Mesodermal cell (in vitro differentiated cells): ENCODE measurements around the gene CLIC1.
A peak's percentile ranks its signal among the peaks of the same experiment; 100 is the strongest.

Experiments
- H3K27ac ChIP-seq: 2 replicates; pipeline ENCODE4 v1.7.0; 2013; ENCODE audit warnings: mild to moderate bottlenecking, low read depth, low read length, moderate library complexity; ENCODE audit not compliant: severe bottlenecking
- H3K36me3 ChIP-seq: 2 replicates; pipeline ENCODE4 v1.7.1; 2013; ENCODE audit warnings: mild to moderate bottlenecking, low read length, moderate library complexity; ENCODE audit not compliant: control insufficient read depth, insufficient read depth
- H3K4me1 ChIP-seq: one replicate; pipeline ENCODE4 v1.7.1; 2013; ENCODE audit warnings: mild to moderate bottlenecking, low read length; ENCODE audit not compliant: insufficient read depth, control insufficient read depth, poor library complexity, severe bottlenecking
- H3K4me3 ChIP-seq: 2 replicates; pipeline ENCODE4 v1.7.0; 2013; ENCODE audit warnings: low read length, control low read depth, mild to moderate bottlenecking; ENCODE audit not compliant: insufficient read depth, poor library complexity, severe bottlenecking; ENCODE audit errors: extremely low read depth
- H3K9me3 ChIP-seq: 2 replicates; pipeline ENCODE4 v1.7.1; 2013; ENCODE audit warnings: mild to moderate bottlenecking, low read length, moderate library complexity; ENCODE audit not compliant: control insufficient read depth
- WGBS, 2 experiments: methylation state at CpG; one replicate each; pipeline ENCODE4 v1.1.5; 2013; ENCODE audit warnings: missing lambda C conversion rate in 2 of 2; ENCODE audit not compliant: insufficient coverage in 2 of 2; 5-methylcytosine and 5-hydroxymethylcytosine counted together

CLIC1 gene

GRCh38 chr6:31765910-31766794 lies 29.8 kb upstream of the CLIC1 start:
- Histone ChIP-seq H3K27ac (no peak overlapping the region), H3K36me3 (peaks cover 16% of the 10 kb centered on the region), H3K4me1 (peaks cover 18% of the 10 kb centered on the region), H3K4me3 (no peak overlapping the region), H3K9me3 (no peaks in the 10 kb centered on the region)
- 76 to 82% methylated on average over 36 of the region's 42 CpGs for WGBS, 2 experiments

DNA sequence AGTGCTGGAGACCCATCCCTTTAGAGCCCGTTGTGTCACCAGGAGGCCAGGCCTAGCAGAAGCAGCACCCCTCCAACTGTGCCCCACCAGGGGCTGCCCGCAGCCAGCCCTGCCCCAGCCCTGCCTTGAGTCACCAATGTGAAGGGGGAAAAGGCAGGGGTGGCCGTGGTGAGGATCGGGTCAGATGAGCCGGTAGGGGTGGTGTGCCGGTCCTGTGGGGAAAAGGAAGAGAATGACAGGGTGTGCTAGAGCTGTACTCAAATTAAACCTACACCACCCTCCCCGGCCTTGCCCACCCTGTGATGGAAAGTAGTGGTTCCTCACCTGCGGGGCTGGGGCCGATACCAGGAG lies 29.2 kb upstream of the CLIC1 start:
- 97% methylated on average over 7 of the region's 9 CpGs; no CpG with 5 or more reads in 1 of the 2 experiments for WGBS, 2 experiments
- Histone ChIP-seq H3K4me3 (no peak overlapping the region), H3K36me3 (peaks cover 22% of the 10 kb centered on the region), H3K4me1 (peaks cover 18% of the 10 kb centered on the region), H3K9me3 (no peaks in the 10 kb centered on the region), H3K27ac (no peak overlapping the region)

DNA sequence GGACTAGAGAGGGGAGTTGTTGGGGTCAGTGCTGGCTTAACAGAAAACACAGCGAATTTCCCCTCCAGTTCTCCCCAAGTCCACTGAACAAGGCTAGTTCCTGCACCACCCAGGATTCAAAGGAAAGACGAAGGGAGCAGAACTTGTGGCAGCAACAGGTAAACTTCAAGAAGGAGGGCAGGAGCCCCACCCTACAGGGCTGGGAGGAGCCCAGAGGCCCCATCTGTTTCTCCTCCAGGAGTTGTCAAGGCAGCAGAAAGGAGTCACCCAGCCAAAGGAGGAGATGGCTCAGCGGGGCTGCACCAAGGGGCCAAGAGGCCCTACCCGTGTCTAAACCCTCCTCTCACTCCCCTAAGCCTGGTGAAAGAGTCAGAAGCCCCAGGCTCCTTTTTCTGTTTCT lies 27.9 kb upstream of the CLIC1 start:
- Histone ChIP-seq H3K27ac (peak overlapping the region; percentile 29), H3K36me3 (peaks cover 30% of the 10 kb centered on the region), H3K4me1 (peaks cover 18% of the 10 kb centered on the region), H3K4me3 (no peak overlapping the region), H3K9me3 (no peaks in the 10 kb centered on the region)
- 95 to 100% methylated on average over 1 to 2 of the region's 4 CpGs for WGBS, 2 experiments

DNA sequence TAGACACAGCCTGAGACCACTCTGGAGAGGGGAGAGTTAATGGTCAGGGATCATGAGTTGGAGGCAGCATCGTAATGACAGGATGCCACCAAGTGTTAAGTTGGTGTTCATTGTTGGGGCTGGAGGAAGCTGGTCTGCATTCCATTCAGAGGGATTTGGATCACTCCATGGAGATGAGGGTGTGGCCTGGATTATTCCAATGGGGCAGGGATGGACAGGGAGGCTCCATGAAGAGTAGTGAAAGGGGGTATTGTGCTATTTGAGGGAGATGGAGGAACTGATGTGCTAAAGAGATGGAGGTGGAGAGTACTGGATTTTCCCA lies 27.2 kb upstream of the CLIC1 start:
- Histone ChIP-seq H3K36me3 (peaks cover 30% of the 10 kb centered on the region), H3K4me1 (peaks cover 18% of the 10 kb centered on the region), H3K9me3 (no peaks in the 10 kb centered on the region), H3K27ac (peak overlapping the region; percentile 87), H3K4me3 (no peak overlapping the region)
- WGBS, 2 experiments: 5 to 10% methylated on average over 1 of the region's 1 CpG

DNA sequence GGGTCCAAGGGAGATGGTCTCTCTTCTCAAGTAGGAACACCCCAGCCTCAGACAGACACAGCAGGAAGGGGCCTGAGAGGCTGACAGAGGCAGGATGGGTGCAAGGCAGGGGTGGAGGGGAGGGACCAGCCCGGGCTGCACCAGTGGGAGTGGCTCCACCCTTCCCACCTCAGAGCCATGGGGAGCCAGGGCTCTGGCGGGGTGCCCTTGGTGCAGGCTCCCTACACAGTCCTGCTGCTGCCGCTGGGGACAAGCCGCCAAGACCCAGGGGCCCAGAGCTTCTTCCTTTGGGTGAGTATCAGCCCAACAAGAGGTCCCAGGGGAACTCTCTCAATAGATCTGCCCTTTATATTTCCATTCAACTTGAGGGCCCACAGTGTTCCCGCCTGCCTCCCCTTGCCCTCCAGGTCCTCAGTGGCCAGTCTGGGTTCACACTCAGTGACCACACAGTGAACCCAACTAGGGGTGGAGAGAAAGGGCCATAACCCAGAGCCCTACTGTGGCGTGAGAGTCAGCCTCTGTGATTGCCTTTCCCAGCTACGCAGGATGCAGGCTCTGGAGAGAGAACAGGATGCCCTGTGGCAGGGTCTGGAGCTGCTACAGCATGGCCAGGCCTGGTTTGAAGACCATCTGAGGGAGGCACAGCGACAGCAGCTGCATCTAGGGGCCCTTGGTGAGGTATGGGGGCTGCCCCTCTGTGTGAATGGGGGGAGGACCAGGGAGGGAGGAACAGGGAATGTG lies 26.7 kb upstream of the CLIC1 start:
- WGBS, 2 experiments: 75 to 83% methylated on average over 7 of the region's 8 CpGs
- peaks cover 30% of the 10 kb centered on the region for H3K36me3 ChIP-seq
- peak overlapping the region; percentile 87 for H3K27ac ChIP-seq
- H3K4me3 ChIP-seq: no peak overlapping the region
- no peaks in the 10 kb centered on the region for H3K9me3 ChIP-seq
- H3K4me1 ChIP-seq: peaks cover 18% of the 10 kb centered on the region

- H3K36me3 ChIP-seq: peaks cover 30% of the 10 kb centered on the region
- H3K27ac ChIP-seq: peak within 1 kb of the TSS; percentile 87
- peaks cover 18% of the 10 kb centered on the region for H3K4me1 ChIP-seq
- 78 to 83% methylated on average over 1 to 2 of the region's 4 CpGs for WGBS, 2 experiments
- H3K9me3 ChIP-seq: no peaks in the 10 kb centered on the region
- H3K4me3 ChIP-seq: no peak within 1 kb of the TSS
These were observed 26.0 kb upstream of the CLIC1 start, which contains the start of gene SAPCD1 for GRCh38 chr6:31762356-31762755. Gene SAPCD1, plus strand, starts transcription at chr6:31762656. Its CDS starts 399 bp downstream, at chr6:31763055.

DNA sequence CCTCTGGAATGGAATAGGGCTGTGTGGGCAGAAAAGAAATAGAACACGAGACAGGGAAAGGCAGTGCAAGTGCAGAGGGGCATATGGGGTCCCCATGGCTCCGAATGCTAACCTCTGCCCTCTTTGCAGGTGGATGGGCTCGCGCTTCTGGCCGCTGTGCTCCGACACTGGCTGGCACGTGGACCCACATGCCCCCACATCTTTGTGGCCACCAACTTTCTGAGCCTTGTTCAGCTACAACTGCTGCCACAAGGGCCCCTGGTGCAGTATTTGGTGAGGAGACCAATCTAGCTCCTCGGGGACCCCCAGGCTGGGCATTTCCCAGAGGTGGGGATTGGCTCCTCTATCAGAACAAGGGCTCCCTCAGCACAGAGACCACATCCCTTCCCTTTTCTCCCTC lies 25.0 kb upstream of the CLIC1 start:
- Histone ChIP-seq H3K9me3 (no peaks in the 10 kb centered on the region), H3K36me3 (peaks cover 30% of the 10 kb centered on the region), H3K4me3 (no peak overlapping the region), H3K4me1 (peaks cover 18% of the 10 kb centered on the region), H3K27ac (no peak overlapping the region)
- WGBS, 2 experiments: 93 to 98% methylated on average over 3 to 7 of the region's 8 CpGs

- peaks cover 18% of the 10 kb centered on the region for H3K4me1 ChIP-seq
- WGBS, 2 experiments: 100% methylated on average over 1 to 2 of the region's 5 CpGs
- H3K4me3 ChIP-seq: no peak overlapping the region
- H3K9me3 ChIP-seq: no peaks in the 10 kb centered on the region
- peaks cover 30% of the 10 kb centered on the region for H3K36me3 ChIP-seq
- no peak overlapping the region for H3K27ac ChIP-seq
These were observed 24.5 kb upstream of the CLIC1 start for GRCh38 chr6:31760790-31761189.

DNA sequence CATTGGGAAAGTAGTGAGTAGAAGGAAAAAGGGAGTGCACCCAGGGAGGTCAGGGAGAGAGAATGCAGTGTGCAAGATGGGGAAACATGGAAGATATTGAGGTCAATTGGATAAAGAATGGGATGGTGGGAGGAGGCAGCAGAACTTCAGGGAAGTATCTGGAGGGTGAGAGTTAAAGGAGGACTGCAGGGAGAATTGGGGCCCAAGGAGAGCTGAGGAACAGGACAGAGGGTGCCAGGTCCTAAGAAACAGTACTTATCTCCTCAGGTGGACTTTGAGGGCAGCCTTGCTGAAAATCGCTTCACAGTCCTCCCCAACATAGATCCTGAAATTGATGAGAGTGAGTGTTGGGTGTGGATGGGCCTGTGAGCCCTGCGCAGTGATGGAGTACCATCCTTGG lies 22.0 kb upstream of the CLIC1 start:
- WGBS, 2 experiments: 100% methylated on average over 1 of the region's 2 CpGs
- Histone ChIP-seq H3K9me3 (no peaks in the 10 kb centered on the region), H3K36me3 (peaks cover 30% of the 10 kb centered on the region), H3K27ac (no peak overlapping the region), H3K4me3 (no peak overlapping the region), H3K4me1 (peaks cover 8% of the 10 kb centered on the region)

DNA sequence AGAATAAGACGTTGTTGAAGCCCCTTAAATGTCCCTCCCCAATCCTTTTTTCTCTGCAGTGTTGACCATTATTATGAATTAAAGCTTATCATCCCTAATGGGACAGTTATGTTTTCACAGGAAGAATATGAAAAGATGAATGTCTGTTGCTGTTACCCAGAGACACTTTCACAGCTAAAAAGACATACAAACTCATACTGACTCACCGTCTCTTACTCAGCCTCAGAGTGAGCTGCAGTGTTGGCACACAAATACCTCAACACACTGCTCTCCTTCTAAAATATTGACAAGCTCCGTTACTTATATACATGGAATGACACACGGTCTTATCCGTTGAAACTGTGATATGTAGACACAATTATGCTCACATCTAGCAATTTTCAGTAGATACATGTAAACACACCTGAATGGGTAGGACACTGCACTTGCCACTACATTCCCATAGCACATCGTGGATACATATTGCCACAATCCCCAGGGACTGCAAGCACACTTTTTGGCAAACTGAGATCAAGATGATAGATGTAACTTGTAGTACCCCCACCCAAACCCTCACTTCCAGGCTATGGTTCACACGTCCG lies 16.5 kb upstream of the CLIC1 start:
- Histone ChIP-seq H3K4me3 (no peak overlapping the region), H3K9me3 (no peaks in the 10 kb centered on the region), H3K27ac (no peak overlapping the region), H3K36me3 (peaks cover under 1% of the 10 kb centered on the region), H3K4me1 (peaks cover 4% of the 10 kb centered on the region)
- 87 to 93% methylated on average over 4 to 8 of the region's 8 CpGs for WGBS, 2 experiments
